HG03066 (cell line): ENCODE results near the gene NAPB.
"Not testable (repeated sequence)": the region's sequence is repeated elsewhere in the genome, so short reads cannot be mapped to it uniquely, and the experiment has no call there.

ENCODE experiments used
- ATAC-seq: cut with Tn5 transposase; IDR thresholded peaks from one replicate; pipeline ENCODE4 v1.9.1; 2021; ENCODE audit warnings: low read depth; ENCODE audit not compliant: unreplicated experiment

Gene NAPB

DNA sequence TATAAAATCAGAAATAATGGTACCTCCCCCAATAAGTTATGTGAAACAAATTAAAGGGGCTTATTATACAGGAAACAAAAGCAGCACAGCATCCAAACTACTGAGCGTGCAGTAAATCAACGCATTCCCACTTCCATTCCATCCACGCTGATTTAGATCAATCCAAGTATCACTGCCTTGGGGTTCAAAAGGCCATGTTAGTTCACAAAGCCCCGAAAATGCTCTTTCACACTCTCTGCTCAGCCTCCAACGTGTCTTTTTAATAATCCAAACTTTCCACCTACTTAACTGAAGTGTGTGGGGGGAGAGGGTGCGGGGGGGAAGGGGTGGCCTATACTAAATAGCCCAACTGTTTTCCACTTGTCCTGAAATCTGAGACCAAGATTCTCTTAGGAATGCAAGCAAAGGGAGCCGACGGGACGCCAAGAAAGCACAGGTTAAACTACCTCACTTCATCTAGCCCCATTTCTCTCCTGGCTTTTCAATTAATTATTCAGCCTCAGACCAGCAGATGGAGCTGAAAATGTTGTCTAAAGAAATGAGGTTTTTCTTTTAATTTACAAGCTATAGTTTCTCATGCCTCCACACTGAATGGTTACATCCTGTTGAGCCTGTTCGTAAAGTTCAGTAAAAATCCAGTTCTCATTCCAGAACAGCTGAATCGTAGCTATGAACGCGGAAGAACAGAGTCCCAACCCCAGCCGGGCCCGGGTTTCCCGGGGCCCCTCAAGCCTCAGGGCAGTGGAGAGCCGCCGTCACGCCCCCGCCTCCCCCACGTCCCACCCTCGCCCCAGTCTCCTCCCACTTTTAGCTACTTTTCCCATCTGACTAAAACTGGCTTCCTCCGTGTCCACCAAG is 71.7 kb downstream of the NAPB start:
- ATAC-seq, result peak; percentile 33

- not testable (repeated sequence) for ATAC-seq
Observed at GRCh38 chr20:23348510-23348909, 72.8 kb downstream of the NAPB start.

GRCh38 chr20:23347791-23348190 is 73.5 kb downstream of the NAPB start:
- ATAC-seq, result no peak

- no peak for ATAC-seq
Observed at GRCh38 chr20:23346002-23346401, 75.3 kb downstream of the NAPB start.

GRCh38 chr20:23344336-23344735 is 77.0 kb downstream of the NAPB start:
- ATAC-seq, result no peak

- no peak for ATAC-seq
Observed at GRCh38 chr20:23343590-23343989, 77.7 kb downstream of the NAPB start.

DNA sequence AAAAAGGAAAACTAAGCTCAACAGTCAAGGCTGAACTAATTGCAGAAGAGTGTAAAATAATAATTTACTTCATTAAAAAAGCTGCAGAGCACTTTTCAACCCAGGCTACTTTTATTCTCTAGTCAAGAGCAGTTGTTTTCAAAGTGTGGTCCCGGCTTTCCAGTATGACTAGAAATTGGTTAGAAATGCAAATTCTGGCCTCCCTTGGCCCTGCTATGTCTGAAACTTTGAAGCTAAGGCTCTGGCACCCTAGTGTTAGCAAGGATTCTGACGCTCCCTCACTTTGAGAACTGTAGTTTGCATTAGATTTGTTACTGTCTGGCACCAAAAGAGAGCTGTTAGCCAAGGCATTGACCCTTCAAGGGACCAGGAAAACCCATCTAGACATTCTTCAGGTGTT is 80.2 kb downstream of the NAPB start:
- no peak for ATAC-seq

DNA sequence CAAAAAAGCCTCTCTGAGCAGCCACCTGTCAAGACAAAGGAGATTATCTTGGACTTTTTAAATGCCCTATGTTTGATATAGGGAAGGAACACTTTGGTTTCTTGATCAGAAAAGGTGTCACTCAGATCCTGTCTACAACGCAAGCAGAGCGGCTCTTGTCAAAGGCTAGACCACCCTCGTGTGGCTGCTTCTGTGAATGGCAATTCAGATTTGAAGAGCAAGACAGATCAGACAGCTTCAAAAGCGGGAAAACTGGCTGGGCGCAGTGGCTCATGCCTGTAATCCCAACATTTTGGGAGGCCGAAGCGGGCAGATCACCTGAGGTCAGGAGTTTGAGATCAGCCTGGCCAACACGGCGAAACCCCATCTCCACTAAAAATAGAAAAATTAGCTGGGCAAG is 80.8 kb downstream of the NAPB start:
- no peak for ATAC-seq

GRCh38 chr20:23339986-23340385 is 81.3 kb downstream of the NAPB start:
- ATAC-seq, result no peak

DNA sequence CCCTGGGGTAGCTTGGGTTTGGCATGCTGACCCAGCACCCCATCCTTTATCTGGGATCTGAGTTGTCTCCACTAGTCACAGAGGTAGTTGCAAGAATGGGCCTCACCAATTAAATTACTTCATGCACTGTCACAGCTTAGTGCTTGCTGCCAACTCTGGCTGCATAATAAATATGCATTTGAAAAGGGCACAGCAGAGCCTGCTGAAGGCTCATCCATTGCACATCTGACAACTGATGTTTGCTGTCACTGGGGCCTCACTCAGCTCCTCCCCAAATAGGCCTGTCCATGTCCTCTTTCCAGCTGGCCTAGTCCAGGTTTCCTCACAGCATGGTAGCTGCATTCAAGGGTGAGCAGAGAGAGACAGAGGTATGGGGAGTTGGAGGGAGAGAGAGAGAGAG is 84.0 kb downstream of the NAPB start:
- ATAC-seq, result no peak

- ATAC-seq, result no peak
Observed at GRCh38 chr20:23336476-23336875, 84.8 kb downstream of the NAPB start.

- no peak for ATAC-seq
Observed at GRCh38 chr20:23335521-23335920, 85.8 kb downstream of the NAPB start.

DNA sequence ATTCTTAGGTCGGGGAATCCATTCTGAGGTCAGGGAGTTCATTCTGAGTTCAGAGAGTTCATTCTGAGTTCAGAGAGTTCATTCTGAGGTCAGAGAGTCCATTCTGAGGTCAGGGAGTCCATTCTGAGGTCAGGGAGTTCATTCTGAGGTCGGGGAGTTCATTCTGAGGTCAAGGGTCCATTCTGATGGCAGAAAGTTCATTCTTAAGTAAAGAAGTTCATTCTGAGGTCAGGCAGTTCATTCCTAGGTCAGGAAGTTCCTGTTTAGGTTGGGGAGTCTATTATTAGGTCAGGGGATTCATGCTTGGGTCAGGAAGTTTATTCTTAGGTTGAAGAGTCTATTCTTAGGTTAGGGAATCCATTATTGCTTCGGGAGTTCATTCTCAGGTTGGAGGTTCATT is 87.2 kb downstream of the NAPB start:
- no peak for ATAC-seq

DNA sequence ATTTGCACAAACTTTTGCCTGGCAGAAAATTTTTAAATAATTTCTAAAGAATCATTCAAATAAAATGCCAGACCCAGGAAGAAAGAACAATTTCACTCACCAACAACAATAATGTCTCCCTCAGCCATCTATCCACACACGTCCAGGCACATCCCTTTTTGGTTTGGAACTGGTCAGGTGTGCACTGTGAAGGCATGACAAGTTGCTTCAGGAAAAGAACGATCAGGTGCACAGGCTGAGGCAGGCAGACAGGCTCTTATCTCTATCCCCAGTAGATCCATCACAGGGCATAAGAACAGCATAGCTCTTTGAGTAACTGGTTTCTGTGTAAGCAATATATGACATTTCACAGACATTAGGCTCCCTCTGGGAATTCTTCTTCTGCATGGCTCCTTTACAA is 88.8 kb downstream of the NAPB start:
- no peak for ATAC-seq

- no peak for ATAC-seq
Observed at GRCh38 chr20:23331450-23332350, 89.6 kb downstream of the NAPB start.

DNA sequence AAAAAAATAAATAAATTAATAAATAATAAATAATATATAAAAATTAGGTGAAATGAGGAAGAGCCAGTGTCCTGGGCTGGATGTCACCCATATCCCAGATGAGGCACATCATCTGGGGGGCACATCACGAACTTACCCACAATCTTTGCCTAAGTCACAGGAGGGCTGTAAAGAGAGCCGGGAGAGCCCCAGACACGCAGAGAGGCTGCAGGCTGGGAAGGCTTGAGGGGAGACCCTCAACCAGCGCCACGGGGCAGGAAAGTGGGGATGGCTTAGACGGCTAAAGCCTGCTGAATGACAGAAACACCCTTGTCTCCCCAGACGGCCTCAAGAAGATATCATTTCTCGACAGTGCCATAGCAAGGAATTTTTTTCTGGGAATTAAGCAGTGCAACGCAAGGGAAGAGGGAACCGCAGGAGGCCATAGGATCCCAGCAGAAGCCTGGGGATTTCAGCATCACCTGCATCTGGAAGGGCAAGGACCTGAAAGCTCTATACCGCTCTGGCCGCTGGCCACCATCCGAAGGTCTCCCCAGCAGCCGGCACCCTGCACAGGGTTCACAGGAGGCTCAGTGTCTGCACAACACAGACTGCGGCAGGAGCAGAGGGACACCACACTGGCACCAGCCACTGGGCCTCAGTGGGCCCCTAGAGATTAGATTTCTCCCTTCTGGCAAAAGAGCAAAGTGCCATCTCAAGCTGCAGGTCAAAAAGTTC is 93.5 kb downstream of the NAPB start:
- no peak for ATAC-seq

- no peak for ATAC-seq
Observed at GRCh38 chr20:23326774-23327173, 94.5 kb downstream of the NAPB start.

DNA sequence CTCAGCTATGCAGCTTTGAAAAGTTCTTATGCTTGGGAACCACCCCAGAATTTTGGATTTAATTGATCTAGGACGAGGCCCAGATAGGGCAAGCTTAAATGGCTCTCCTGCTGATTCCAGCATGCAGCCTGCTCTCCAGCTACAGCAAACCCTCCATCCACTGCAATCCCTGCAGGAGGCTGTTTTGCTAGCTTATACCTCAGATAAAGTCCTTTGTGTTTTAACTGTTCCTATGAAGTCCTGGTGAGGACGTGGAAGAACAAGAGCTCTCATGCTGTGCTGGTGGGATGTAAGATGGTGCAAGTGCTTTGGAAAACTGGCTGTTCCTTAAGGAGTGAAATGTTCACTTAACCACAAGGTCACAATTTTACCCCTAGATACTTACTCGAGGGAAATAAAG is 96.2 kb downstream of the NAPB start:
- no peak for ATAC-seq
